H1 (cell line): Measurements from ENCODE around the gene SLC45A1. TPM values are rescaled to one million over a fixed set of nuclear protein-coding genes. Genes with fewer than 3 reads are reported as not detected.
A peak's percentile ranks its signal among the peaks of the same experiment; 100 is the strongest.

Experiments used
- CTCF ChIA-PET: fragments of 300-600 bp; sonication (Branson Sonifier 250); formaldehyde crosslinking; loops from one replicate; lab custom pipeline; 2021; ENCODE audit not compliant: partially characterized antibody; lab: Charles Lee
- POLR2A ChIA-PET: fragments of 300-600 bp; sonication (Branson Sonifier 250); formaldehyde crosslinking; loops from one replicate; lab custom pipeline; 2021; ENCODE audit warnings: inconsistent platforms; ENCODE audit not compliant: partially characterized antibody; lab: Charles Lee
- DNase-seq, 2 experiments: peaks; one replicate each; pipeline versions ENCODE4 v3.0.0 to v3.0.0-alpha.2; 2010 to 2022; ENCODE audit warnings: low spot score in 2 of 2, low read depth in 1 of 2, mixed read lengths in 1 of 2
- FAIRE-seq: peaks from 2 replicates; lab custom pipeline; 2011; peaks lifted over from hg19 to GRCh38; lab: Jason Lieb, UNC
- H2AFZ ChIP-seq: 2 replicates; pipeline ENCODE4 v1.8.1; 2012; ENCODE audit warnings: low read length, inconsistent platforms
- H2AK5ac ChIP-seq: 2 replicates; pipeline ENCODE4 v1.6.1; 2013; ENCODE audit warnings: low read depth, low read length
- H2BK120ac ChIP-seq: replicated peaks from 2 replicates; pipeline ENCODE3; 2013; ENCODE audit warnings: low read depth, low read length, inconsistent platforms
- H2BK12ac ChIP-seq: 2 replicates; pipeline ENCODE4 v1.6.1; 2013; ENCODE audit warnings: low read depth, low read length
- H2BK15ac ChIP-seq: 2 replicates; pipeline ENCODE4 v1.6.1; 2013; ENCODE audit warnings: low read length
- H2BK20ac ChIP-seq: 2 replicates; pipeline ENCODE4 v1.6.1; 2013; ENCODE audit warnings: low read length
- H2BK5ac ChIP-seq: 2 replicates; pipeline ENCODE4 v1.6.1; 2013; ENCODE audit warnings: low read depth, low read length
- H3K14ac ChIP-seq: 2 replicates; pipeline ENCODE4 v1.6.1; 2013; ENCODE audit warnings: inconsistent platforms; ENCODE audit not compliant: insufficient read length
- H3K18ac ChIP-seq: 2 replicates; pipeline ENCODE4 v1.6.1; 2013; ENCODE audit warnings: low read length; ENCODE audit errors: extremely low read depth
- H3K23ac ChIP-seq: 2 replicates; pipeline ENCODE4 v1.6.1; 2013; ENCODE audit warnings: inconsistent platforms; ENCODE audit not compliant: insufficient read length
- H3K23me2 ChIP-seq: 2 replicates; pipeline ENCODE4 v1.6.1; 2013; ENCODE audit warnings: low read depth, low read length
- H3K27ac ChIP-seq: 2 replicates; pipeline ENCODE4 v1.6.1; 2011; ENCODE audit warnings: low read depth, low read length, inconsistent platforms
- H3K27me3 ChIP-seq, 4 experiments: replicated peaks in 1 of 4; 1 replicate in 1 of 4; 2 replicates in 3 of 4; pipeline versions ENCODE4 v1.6.1 to v1.8.1; 2011 to 2013; ENCODE audit warnings: low read length in 3 of 4, mild to moderate bottlenecking in 3 of 4, inconsistent platforms in 2 of 4, mixed read lengths in 2 of 4, moderate library complexity in 1 of 4; ENCODE audit not compliant: control insufficient read depth in 3 of 4, insufficient read depth in 3 of 4; ENCODE audit errors: extremely low read depth in 1 of 4
- H3K36me3 ChIP-seq, 4 experiments: 2 replicates each; pipeline versions ENCODE4 v1.6.1 to v1.8.1; 2011 to 2013; ENCODE audit warnings: mild to moderate bottlenecking in 4 of 4, low read length in 3 of 4, moderate library complexity in 2 of 4, control low read depth in 1 of 4, inconsistent platforms in 1 of 4; ENCODE audit not compliant: insufficient read depth in 4 of 4, control insufficient read depth in 2 of 4
- H3K4ac ChIP-seq: replicated peaks from 2 replicates; pipeline ENCODE3; 2013; ENCODE audit warnings: low read length, low read depth, mixed read lengths, inconsistent platforms; ENCODE audit not compliant: insufficient read length
- H3K4me1 ChIP-seq, 4 experiments: replicated peaks in 1 of 4; 1 replicate in 1 of 4; 2 replicates in 3 of 4; pipeline versions ENCODE4 v1.6.1 to v1.8.1; 2011 to 2013; ENCODE audit warnings: low read length in 3 of 4, inconsistent platforms in 2 of 4, mixed read lengths in 1 of 4; ENCODE audit not compliant: insufficient read depth in 4 of 4, control insufficient read depth in 3 of 4
- H3K4me2 ChIP-seq, 2 experiments: 2 replicates each; pipeline versions ENCODE4 v1.6.1 to v1.8.1; 2011 to 2013; ENCODE audit warnings: low read depth in 2 of 2, low read length in 2 of 2, control low read depth in 1 of 2, inconsistent platforms in 1 of 2, mild to moderate bottlenecking in 1 of 2; ENCODE audit not compliant: insufficient read depth in 1 of 2
- H3K4me3 ChIP-seq, 4 experiments: fragments of 200-600, 300-600 bp in 1 of 4; sonication (generic), shearing (Covaris generic), sonication (Bioruptor Twin) in 1 of 4; 2 replicates each; pipeline versions ENCODE4 v1.5.1 to v1.8.1; 2011 to 2016; ENCODE audit warnings: low read length in 4 of 4, low read depth in 3 of 4, control low read depth in 2 of 4, inconsistent platforms in 2 of 4, mild to moderate bottlenecking in 2 of 4, mixed read lengths in 1 of 4, moderate library complexity in 1 of 4; ENCODE audit not compliant: insufficient read depth in 2 of 4; ENCODE audit errors: extremely low read depth in 1 of 4
- H3K56ac ChIP-seq: replicated peaks from 2 replicates; pipeline ENCODE3; 2013; ENCODE audit warnings: low read depth, mild to moderate bottlenecking, mixed read lengths, low read length, inconsistent platforms; ENCODE audit not compliant: insufficient read length
- H3K79me1 ChIP-seq: 2 replicates; pipeline ENCODE4 v1.6.1; 2013; ENCODE audit warnings: low read depth, low read length, control low read depth
- H3K79me2 ChIP-seq, 2 experiments: 2 replicates each; pipeline versions ENCODE4 v1.6.1 to v1.8.1; 2012 to 2013; ENCODE audit warnings: low read length in 2 of 2, mild to moderate bottlenecking in 2 of 2, inconsistent platforms in 1 of 2; ENCODE audit not compliant: insufficient read depth in 2 of 2, control insufficient read depth in 1 of 2
- H3K9ac ChIP-seq, 4 experiments: replicated peaks in 1 of 4; 1 replicate in 1 of 4; 2 replicates in 3 of 4; pipeline versions ENCODE4 v1.6.1 to v1.8.1; 2011 to 2013; ENCODE audit warnings: low read depth in 3 of 4, low read length in 3 of 4, control low read depth in 2 of 4, mild to moderate bottlenecking in 2 of 4, moderate library complexity in 2 of 4, inconsistent platforms in 1 of 4; ENCODE audit errors: extremely low read depth in 1 of 4
- H3K9me3 ChIP-seq, 2 experiments: 2 replicates each; pipeline versions ENCODE4 v1.6.1 to v1.8.1; 2012 to 2013; ENCODE audit warnings: mild to moderate bottlenecking in 2 of 2, moderate library complexity in 2 of 2, control low read depth in 1 of 2, inconsistent platforms in 1 of 2, low read depth in 1 of 2, low read length in 1 of 2, mixed read lengths in 1 of 2; ENCODE audit not compliant: insufficient read depth in 2 of 2
- H4K20me1 ChIP-seq, 2 experiments: replicated peaks in 1 of 2; 2 replicates each; pipeline versions ENCODE3 to v1.8.1; 2011 to 2013; ENCODE audit warnings: inconsistent platforms in 2 of 2, low read length in 2 of 2, mild to moderate bottlenecking in 1 of 2; ENCODE audit not compliant: insufficient read depth in 2 of 2, control insufficient read depth in 1 of 2
- H4K5ac ChIP-seq: 2 replicates; pipeline ENCODE4 v1.6.1; 2013; ENCODE audit warnings: low read length, low read depth, mixed read lengths, inconsistent platforms; ENCODE audit not compliant: insufficient read length
- H4K8ac ChIP-seq: 2 replicates; pipeline ENCODE4 v1.8.0; 2013; ENCODE audit warnings: mild to moderate bottlenecking, moderate library complexity, low read length, inconsistent platforms; ENCODE audit not compliant: insufficient read depth; ENCODE audit errors: extremely low read depth
- H4K91ac ChIP-seq: replicated peaks from 2 replicates; pipeline ENCODE3; 2013; ENCODE audit warnings: low read length, mixed read lengths, inconsistent platforms; ENCODE audit not compliant: insufficient read length
- ATF3 ChIP-seq: IDR thresholded peaks from 2 replicates; pipeline ENCODE4 v1.6.1; 2011; ENCODE audit warnings: low read depth, mild to moderate bottlenecking, low read length; ENCODE audit not compliant: insufficient read depth
- CTCF ChIP-seq, 3 experiments: IDR thresholded peaks; 1 replicate in 2 of 3; 2 replicates in 1 of 3; pipeline versions ENCODE4 v1.5.1 to v1.6.1; 2011; ENCODE audit warnings: low read length in 3 of 3, mild to moderate bottlenecking in 3 of 3, inconsistent platforms in 2 of 3, low read depth in 1 of 3, moderate library complexity in 1 of 3; ENCODE audit not compliant: insufficient read depth in 1 of 3; ENCODE audit errors: control extremely low read depth in 1 of 3
- GTF2F1 ChIP-seq: IDR thresholded peaks from 2 replicates; pipeline ENCODE4 v1.6.1; 2012; ENCODE audit warnings: low read depth, low read length, improper control_type of control experiment, borderline replicate concordance
- JUN ChIP-seq: IDR thresholded peaks from 2 replicates; pipeline ENCODE4 v1.6.1; 2011; ENCODE audit warnings: low read depth, mild to moderate bottlenecking, improper control_type of control experiment, low read length
- KDM5A ChIP-seq: fragments of 200-600 bp; IDR thresholded peaks from 2 replicates; pipeline ENCODE4 v1.7.1; 2012; ENCODE audit warnings: mild to moderate bottlenecking, low read length, inconsistent platforms, mixed read lengths
- PHF8 ChIP-seq: fragments of 200-600 bp; sonication (generic); conservative IDR thresholded peaks from 2 replicates; pipeline ENCODE4 v1.7.1; 2012; ENCODE audit warnings: low read depth, mild to moderate bottlenecking, inconsistent platforms, low read length, moderate library complexity
- POLR2AphosphoS5 ChIP-seq: IDR thresholded peaks from 2 replicates; pipeline ENCODE4 v1.6.1; 2011; ENCODE audit warnings: low read depth, low read length
- RAD21 ChIP-seq, 2 experiments: IDR thresholded peaks in 1 of 2; conservative IDR thresholded peaks in 1 of 2; 2 replicates each; pipeline ENCODE4 v1.6.1; 2011; ENCODE audit warnings: low read depth in 2 of 2, low read length in 2 of 2, improper control_type of control experiment in 1 of 2, inconsistent platforms in 1 of 2, mild to moderate bottlenecking in 1 of 2, moderate library complexity in 1 of 2
- WGBS, 2 experiments: shearing (Covaris generic) in 1 of 2; methylation state at CpG; one replicate each; pipeline versions ENCODE4 v1.1.6 to v1.1.7; 2013 to 2015; ENCODE audit warnings: low lambda C conversion rate in 2 of 2, mixed read lengths in 2 of 2, inconsistent platforms in 1 of 2, low coverage in 1 of 2, missing lambda C conversion rate in 1 of 2; ENCODE audit not compliant: insufficient replicate concordance in 2 of 2, insufficient coverage in 1 of 2, insufficient read length in 1 of 2; ENCODE audit errors: extremely low coverage in 1 of 2, missing lambda C conversion rate in 1 of 2; 5-methylcytosine and 5-hydroxymethylcytosine counted together
- polyA plus RNA-seq, 7 experiments: library from polyadenylated mRNA; depleted of rRNA in 3 of 7; stranded (reverse) in 5 of 7; unstranded in 2 of 7; fragments of >200 nt in 5 of 7; fragments of 200-250 nt in 2 of 7; gene quantifications; 1 replicate in 5 of 7; 2 replicates in 1 of 7; 4 replicates in 1 of 7; pipeline versions ENCODE4 v1.2.1 to v1.2.3, GENCODE V29; 2011 to 2013; ENCODE audit warnings: missing spikeins in 2 of 7, mixed read lengths in 2 of 7
- total RNA-seq: library from RNA; stranded (reverse); fragmentation: NEBNext Ultra II Directional; extraction: Animal tissue kit (Norgen Biotek cat#: 25700); gene quantifications from 2 replicates; pipeline ENCODE4 v1.2.1, GENCODE V29; 2021

Gene SLC45A1
- total and polyA plus RNA-seq, 2 of the 8 experiments (the other 6 are each of a cell fraction or from before 2014, with no cell fraction given): 1.0 to 1.7 TPM

DNA sequence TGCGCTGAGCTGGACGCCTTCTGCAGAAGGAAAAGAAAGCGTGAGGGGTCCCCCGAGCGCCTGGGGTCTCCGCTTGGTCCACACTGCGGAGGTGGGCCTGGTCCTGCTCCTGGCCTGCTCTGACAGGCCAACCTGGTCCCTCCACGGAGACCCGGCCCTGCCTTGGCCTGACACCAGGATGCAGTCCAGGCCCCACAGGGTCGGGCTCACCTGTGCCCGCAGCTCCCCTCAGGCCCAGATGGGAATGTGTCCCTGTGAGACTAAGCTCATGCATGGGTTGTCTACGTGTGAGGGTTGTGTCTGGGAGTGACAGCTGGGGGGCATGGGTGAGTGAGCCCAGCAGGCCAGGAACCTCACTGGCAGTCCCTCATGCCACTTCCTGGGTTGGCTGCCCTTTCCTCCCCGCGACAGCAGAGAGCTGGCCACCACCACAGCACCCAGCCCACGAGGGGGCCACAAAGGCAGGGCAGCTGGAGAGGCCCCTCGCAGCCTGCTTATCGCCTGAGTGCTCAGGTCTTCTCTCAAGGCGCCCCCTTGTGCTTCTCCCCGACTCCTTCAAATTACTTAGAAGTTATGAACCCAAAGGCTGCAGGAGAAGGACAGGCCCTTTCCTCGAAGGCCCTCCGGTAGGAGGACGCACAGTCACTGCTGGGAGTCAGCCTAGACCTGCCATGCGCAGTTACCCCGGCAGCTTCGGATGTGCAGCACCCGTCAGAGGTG is 41.1 kb downstream of the SLC45A1 start:
- Histone ChIP-seq H4K8ac (no peak overlapping the region), H2BK20ac (no peak overlapping the region), H3K4me3 (no peak overlapping the region), H4K5ac (no peak overlapping the region), H3K4me1 (no peaks in the 10 kb centered on the region), H2AK5ac (no peak overlapping the region), H2BK12ac (no peak overlapping the region), H3K27me3 (no peaks in the 10 kb centered on the region), H3K23me2 (no peaks in the 10 kb centered on the region), H3K27ac (no peak overlapping the region), H2BK15ac (no peak overlapping the region), H3K79me1 (peaks cover 3% of the 10 kb centered on the region; the same call in 1 of the 2 replicates), H3K56ac (no peak overlapping the region), H3K9me3 (no peaks in the 10 kb centered on the region), H3K36me3 (peaks cover 16 to 75% (median 63%) of the 10 kb centered on the region in 4 experiments), H3K4ac (no peak overlapping the region), H2BK5ac (0 out of 2 replicates have a peak overlapping the region, but pooled peaks have one; percentile 44), H3K79me2 (no peaks in the 10 kb centered on the region; a peak in 1 of 4 replicates), H3K14ac (no peak overlapping the region), H3K18ac (no peak overlapping the region), H2BK120ac (no peak overlapping the region), H4K91ac (no peak overlapping the region), H3K9ac (no peak overlapping the region), H3K23ac (no peak overlapping the region), H3K4me2 (no peak overlapping the region), H4K20me1 (peaks cover 7 to 11% of the 10 kb centered on the region in 2 experiments), H2AFZ (no peak overlapping the region)
- ChIA-PET POLR2A (interaction anchor here (1.5 kb wide), 1 partner anchor 9 kb away, joined by 7 read pairs; no protein-coding TSS in a partner anchor), CTCF (interaction anchor here (0.8 to 6.1 kb wide), 9 partner anchors 8 to 166 kb away, joined by 3 to 42 read pairs (median 4); no protein-coding TSS in a partner anchor)
- WGBS, 2 experiments: 90% methylated on average over 26 of the region's 26 CpGs; no CpG with 5 or more reads in 1 of the 2 experiments
- FAIRE-seq (no peak), DNase-seq (no peak)
- peak; percentile 37; the same call in 1 of the 2 replicates for TF ChIP-seq POLR2AphosphoS5
- TF ChIP-seq ATF3: no peak
- TF ChIP-seq CTCF (IDR thresholded peaks at IDR 0.05; ENCODE audit: control extremely low read depth in 1 of 3, insufficient read depth in 1 of 3, low read depth in 1 of 3, low read length in 3 of 3): peak in 1 of 3 experiments; percentile 11; a peak in 1 of 4 replicates
- no peak for TF ChIP-seq JUN
- peak in 1 of 2 experiments; percentile 11; a peak in 1 of 4 replicates for TF ChIP-seq RAD21 (IDR thresholded peaks at IDR 0.05 in 1 of 2, conservative IDR thresholded peaks at IDR 0.05 in 1 of 2; ENCODE audit: low read depth in 2 of 2, low read length in 2 of 2)
- TF ChIP-seq KDM5A: no peak
- TF ChIP-seq GTF2F1: no peak
- TF ChIP-seq PHF8: no peak
